Smooth muscle cell of the brain vasculature (primary cell): ENCODE data around the gene ALG14.
"Not testable (repeated sequence)": the region's sequence is repeated elsewhere in the genome, so short reads cannot be mapped to it uniquely, and the experiment has no call there.

Experiments used
- DNase-seq: peaks from one replicate; pipeline ENCODE4 v3.0.0-alpha.2; 2012; ENCODE audit warnings: low read depth, low spot score

Gene ALG14

GRCh38 chr1:95088303-95088702 is 15.6 kb upstream of the ALG14 start:
- DNase-seq, result no peak

GRCh38 chr1:95086949-95087533 is 14.3 kb upstream of the ALG14 start:
- peak; percentile 70 for DNase-seq

DNA sequence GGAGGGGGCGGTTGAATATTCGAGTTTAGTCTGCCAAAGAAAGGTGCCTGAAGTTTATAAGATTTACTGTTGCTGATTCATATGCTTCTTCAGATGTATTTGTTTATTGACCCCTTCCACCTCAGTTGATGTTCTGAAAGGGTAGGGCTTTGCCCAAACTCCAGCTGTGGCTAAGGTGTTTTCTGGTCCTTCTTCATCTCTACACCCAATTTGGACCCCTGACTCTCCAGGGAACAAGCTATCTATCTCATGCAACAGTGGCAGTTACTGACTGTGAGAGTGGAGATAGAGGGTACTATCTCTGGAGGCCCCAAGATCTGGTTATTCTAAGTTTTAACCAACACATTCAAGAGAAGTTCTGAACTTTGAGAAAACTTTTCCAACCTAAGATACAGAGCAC is 12.6 kb upstream of the ALG14 start:
- no peak for DNase-seq

DNA sequence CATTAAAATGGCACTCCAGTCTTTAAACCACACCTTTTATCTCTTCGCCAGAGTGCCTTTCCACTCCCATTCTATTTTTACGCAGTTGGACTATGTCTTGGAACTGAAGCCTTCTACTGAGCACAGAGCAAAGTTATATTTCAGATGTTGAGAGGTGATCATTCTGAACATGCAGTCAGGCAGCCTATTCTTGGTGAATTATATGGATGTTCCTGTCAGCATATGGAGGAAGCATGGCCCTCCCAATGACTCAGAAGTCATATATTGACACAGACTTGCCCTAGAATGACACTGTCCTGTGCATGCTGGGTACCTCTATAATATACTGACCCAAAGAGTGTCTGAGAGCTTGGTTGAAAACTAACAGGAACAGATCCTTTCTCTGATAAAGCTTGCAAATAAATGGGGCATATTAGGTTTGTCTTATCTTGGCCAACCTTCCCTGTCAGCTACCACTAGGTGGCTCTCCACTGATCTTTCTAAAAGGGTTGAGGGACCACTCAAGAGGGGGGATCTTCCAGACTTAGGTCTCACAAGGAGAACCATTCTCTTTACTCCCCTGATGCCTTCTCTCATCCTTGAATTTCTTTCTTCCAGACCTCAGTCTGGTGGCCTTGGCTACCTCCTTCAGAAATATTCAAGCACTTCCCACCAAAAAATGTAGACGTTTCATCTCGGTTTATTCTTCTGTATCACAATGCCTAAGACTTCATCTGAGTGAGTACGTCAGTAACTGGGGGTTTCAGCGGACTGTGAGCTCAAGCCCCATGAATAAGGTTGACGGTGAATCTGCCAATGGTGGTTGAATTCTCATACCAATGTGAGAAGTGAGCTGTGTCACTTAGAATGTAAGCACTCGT is 11.8 kb upstream of the ALG14 start:
- no peak for DNase-seq

DNA sequence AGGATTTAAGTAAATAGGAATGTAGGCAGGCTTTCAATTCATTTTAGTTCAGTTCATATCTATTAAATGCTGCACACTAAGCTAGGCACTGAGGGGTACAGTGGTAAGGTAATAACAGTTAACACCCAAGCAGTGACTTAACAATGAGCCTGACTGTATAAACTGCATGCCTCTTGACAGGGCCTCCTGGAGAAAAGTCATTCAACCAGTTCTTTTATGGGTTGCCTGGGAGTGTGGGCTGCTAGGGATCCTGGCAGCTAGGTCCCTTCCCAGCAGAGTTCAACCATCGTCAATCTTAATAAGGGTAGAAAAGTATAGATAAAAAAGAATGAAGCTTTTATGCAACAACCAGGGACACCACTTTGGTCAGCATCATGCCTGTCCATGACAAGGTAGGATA is 8.1 kb upstream of the ALG14 start:
- DNase-seq, result no peak

- DNase-seq, result no peak
These were observed 7.7 kb upstream of the ALG14 start for GRCh38 chr1:95080446-95080845.

GRCh38 chr1:95076034-95076433 is 3.3 kb upstream of the ALG14 start:
- no peak for DNase-seq

- DNase-seq, result no peak
These were observed 695 bp upstream of the ALG14 start for GRCh38 chr1:95073446-95073845.

- no peak for DNase-seq
These were observed 634 bp downstream of the ALG14 start for GRCh38 chr1:95072117-95072516.

GRCh38 chr1:95071539-95071938 is 1.2 kb downstream of the ALG14 start:
- DNase-seq, result no peak

DNA sequence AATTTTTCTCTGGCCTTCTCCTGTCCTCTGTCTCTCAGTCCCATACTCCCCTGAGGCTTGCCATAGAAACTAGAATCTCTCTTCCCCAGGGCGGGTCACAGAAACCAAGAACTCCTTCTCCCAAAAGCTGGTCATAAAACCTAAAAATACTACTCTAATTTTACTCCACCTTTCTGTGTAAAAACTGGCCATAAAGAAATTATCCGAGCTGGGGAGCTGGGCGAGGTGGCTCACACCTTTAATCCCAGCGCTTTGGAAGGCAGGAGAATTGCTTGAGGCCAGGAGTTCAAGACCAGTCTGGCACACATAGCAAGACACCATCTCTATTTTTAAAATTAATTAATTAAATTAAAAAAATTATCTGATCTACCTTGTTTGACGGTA is 3.0 kb downstream of the ALG14 start:
- no peak for DNase-seq

GRCh38 chr1:95068956-95069709 is 3.6 kb downstream of the ALG14 start:
- no peak for DNase-seq

- DNase-seq, result no peak
These were observed 5.2 kb downstream of the ALG14 start for GRCh38 chr1:95067568-95067967.

DNA sequence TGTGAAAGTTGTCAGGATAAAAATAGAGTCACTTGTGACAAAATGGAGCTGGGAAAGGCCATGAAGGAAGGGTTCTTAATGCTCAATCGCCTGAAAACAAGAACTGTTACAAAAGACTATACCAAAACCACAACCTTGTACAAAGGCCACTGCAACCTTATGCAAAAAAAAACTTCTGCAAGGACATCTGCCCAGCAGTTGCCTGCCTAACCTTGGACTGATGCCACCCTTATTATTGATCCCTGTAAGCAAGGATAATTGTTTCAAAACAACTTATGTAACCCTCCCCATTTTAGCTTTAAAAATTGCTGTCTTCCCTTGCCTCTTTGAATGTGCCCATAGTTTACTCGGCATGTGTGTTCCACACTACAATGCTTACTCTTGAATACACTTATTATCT is 5.7 kb downstream of the ALG14 start:
- DNase-seq, result no peak

DNA sequence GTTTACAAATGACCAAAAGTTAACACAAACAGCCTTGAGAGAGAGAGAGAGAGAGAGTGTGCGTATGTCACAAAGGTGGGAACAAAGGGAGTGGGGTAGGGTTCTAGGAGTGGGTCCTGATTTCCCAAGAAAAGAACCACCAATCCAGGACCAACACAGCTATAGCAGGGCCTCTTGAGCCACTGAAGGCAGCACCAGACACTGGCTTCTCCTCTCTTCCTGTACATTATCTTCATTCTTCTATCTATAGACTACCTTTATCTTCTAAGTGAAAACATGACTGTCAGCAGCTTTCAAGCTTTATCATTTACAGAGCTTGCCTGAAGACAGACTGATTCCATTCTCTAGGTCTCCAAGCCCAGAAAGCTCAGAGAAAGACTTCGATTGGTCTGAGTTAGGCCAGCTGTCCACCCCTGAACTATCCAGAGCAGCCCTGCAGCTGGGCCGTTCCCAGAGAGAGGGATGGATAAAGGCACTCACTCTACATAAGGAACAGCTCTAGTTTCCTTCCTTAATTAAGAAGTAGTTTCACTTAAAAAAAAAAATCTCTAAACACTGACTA is 11.2 kb downstream of the ALG14 start:
- no peak for DNase-seq

- no peak for DNase-seq
These were observed 13.8 kb downstream of the ALG14 start for GRCh38 chr1:95058974-95059373.

- DNase-seq, result no peak
These were observed 15.4 kb downstream of the ALG14 start for GRCh38 chr1:95057351-95057750.

DNA sequence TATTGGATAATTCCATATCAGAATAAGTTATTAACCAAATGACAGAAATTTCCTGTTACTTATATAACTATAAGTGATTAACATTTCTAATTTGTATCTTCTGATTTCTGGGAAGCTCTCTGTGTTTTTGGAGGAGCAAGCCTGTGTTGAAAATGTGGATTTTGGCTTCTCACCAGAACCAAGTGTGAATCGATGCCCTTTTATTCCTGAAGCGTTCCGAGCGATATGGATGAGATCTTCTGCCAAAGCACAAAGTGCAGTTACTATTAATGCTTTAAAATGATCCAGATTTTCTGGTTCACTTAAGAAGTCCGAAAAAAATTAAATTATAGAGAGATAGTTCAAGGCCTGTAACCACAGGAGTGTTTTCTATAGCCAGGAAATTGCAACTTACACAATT is 22.8 kb downstream of the ALG14 start:
- DNase-seq, result no peak

DNA sequence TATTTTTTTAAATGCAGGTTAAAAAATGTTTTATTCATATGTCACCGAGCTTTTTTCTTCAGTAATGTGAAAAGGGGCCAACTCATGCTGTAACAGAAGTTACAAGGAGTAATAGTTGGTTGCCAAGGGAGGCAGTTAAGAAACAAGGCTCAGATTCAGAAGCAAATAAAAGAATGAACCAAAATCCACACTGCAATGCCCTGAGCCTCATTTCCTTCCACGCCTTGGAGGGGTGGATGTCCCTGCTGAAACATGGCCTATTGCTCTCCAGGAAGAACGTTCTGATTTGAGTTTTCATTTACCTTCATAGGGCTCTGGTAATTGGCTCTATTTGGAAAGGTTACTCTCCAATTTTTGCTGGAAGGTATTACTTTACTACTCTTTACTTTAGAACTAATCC is 24.4 kb downstream of the ALG14 start:
- DNase-seq, result no peak

- DNase-seq, result not testable (repeated sequence)
These were observed 25.1 kb downstream of the ALG14 start for GRCh38 chr1:95047624-95048023.

DNA sequence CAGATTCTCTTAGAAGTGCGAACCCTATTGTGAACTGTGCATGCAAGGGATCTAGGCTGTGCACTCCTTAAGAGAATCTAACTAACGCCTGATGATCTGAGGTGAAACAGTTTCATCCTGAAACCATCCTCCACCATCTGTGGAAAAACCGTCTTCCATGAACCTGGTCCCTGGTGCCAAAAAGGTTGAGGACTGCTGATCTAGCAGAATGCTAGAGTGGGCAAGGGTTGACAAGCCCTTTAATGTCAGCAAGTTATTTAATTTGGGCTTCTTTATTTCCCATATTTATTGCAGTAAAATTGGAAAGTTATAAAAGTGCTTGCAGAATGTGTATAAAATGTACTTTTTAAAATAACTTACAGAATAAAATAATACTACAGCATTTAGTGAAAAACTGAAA is 26.4 kb downstream of the ALG14 start:
- DNase-seq, result no peak
